Smooth muscle cell (in vitro differentiated cells): Measurements from ENCODE around the gene SMIM43. TPM values are rescaled to one million over a fixed set of nuclear protein-coding genes. Genes with fewer than 3 reads are reported as not detected.

Experiments used
- DNase-seq: peaks from one replicate; lab custom pipeline; 2025; ENCODE audit not compliant: unreplicated experiment; lab: John Stamatoyannopoulos, UW
- H2AFZ ChIP-seq: fragments of 200-600 bp; sonication (generic); 2 replicates; pipeline ENCODE4 v1.6.0; 2016; ENCODE audit warnings: antibody characterized with exemption, low read depth, mild to moderate bottlenecking
- H3F3A ChIP-seq: fragments of 200-600 bp; sonication (generic); 2 replicates; pipeline ENCODE4 v1.6.0; 2017; ENCODE audit warnings: antibody characterized with exemption, low read depth
- H3K27ac ChIP-seq: fragments of 200-600 bp; sonication (generic); 2 replicates; pipeline ENCODE4 v1.5.1; 2016; ENCODE audit warnings: low read depth, mild to moderate bottlenecking
- H3K27me3 ChIP-seq: fragments of 200-600 bp; sonication (generic); 2 replicates; pipeline ENCODE4 v1.6.1; 2016; ENCODE audit warnings: low read depth, mild to moderate bottlenecking
- H3K36me3 ChIP-seq: fragments of 200-600 bp; sonication (generic); 2 replicates; pipeline ENCODE4 v1.5.1; 2016; ENCODE audit warnings: low read depth
- H3K4me1 ChIP-seq: fragments of 200-600 bp; sonication (generic); 2 replicates; pipeline ENCODE4 v1.5.1; 2016; ENCODE audit warnings: low read depth
- H3K4me2 ChIP-seq: fragments of 200-600 bp; sonication (generic); 2 replicates; pipeline ENCODE4 v1.6.0; 2016; ENCODE audit warnings: mild to moderate bottlenecking
- H3K4me3 ChIP-seq: fragments of 200-600 bp; sonication (generic); 2 replicates; pipeline ENCODE4 v1.5.1; 2016; ENCODE audit warnings: mild to moderate bottlenecking
- H3K79me2 ChIP-seq: fragments of 200-600 bp; sonication (generic); 2 replicates; pipeline ENCODE4 v1.6.0; 2016; ENCODE audit warnings: low read depth, mild to moderate bottlenecking
- H3K9ac ChIP-seq: fragments of 200-600 bp; sonication (generic); 2 replicates; pipeline ENCODE4 v1.6.0; 2016; ENCODE audit warnings: low read depth
- H3K9me3 ChIP-seq: fragments of 200-600 bp; sonication (generic); replicated peaks from 2 replicates; pipeline ENCODE4 v1.5.1; 2016; ENCODE audit warnings: low read depth
- H4K20me1 ChIP-seq: fragments of 200-600 bp; sonication (generic); 2 replicates; pipeline ENCODE4 v1.6.0; 2016; ENCODE audit warnings: low read depth
- CTCF ChIP-seq: fragments of 200-600 bp; sonication (generic); IDR thresholded peaks from 2 replicates; pipeline ENCODE4 v1.5.1; 2017; ENCODE audit warnings: borderline replicate concordance, mild to moderate bottlenecking, antibody characterized with exemption; ENCODE audit not compliant: insufficient read depth, poor library complexity, severe bottlenecking
- WGBS: methylation state at CpG from one replicate; pipeline ENCODE4 v1.1.7; 2016; ENCODE audit warnings: low lambda C conversion rate; 5-methylcytosine and 5-hydroxymethylcytosine counted together
- polyA plus RNA-seq: library from polyadenylated mRNA; unstranded; fragments of >200 nt; fragmentation: Nextera tagmentation; extraction: Ambion mirVana; gene quantifications from 2 replicates; pipeline ENCODE4 v1.2.1, GENCODE V29; 2016
- total RNA-seq: library from RNA; depleted of rRNA; stranded (reverse); fragments of >200 nt; gene quantifications from 2 replicates; pipeline ENCODE4 v1.2.3, GENCODE V29; 2014

SMIM43 gene
- total and polyA plus RNA-seq, 2 experiments from 2014 or later: not detected

GRCh38 chr4:121806411-121806810 is 41.4 kb upstream of the SMIM43 start:
- Histone ChIP-seq H3K4me2 (no peak overlapping the region), H3K9ac (no peak overlapping the region), H2AFZ (no peak overlapping the region), H3K27me3 (no peaks in the 10 kb centered on the region), H3K9me3 (no peaks in the 10 kb centered on the region), H3K4me1 (peaks cover 7% of the 10 kb centered on the region), H4K20me1 (no peaks in the 10 kb centered on the region), H3F3A (no peaks in the 10 kb centered on the region), H3K27ac (no peak overlapping the region), H3K79me2 (peaks cover 13% of the 10 kb centered on the region), H3K36me3 (peaks cover 40% of the 10 kb centered on the region), H3K4me3 (no peak overlapping the region)
- DNase-seq: no peak
- 94% methylated on average over 4 of the region's 4 CpGs for WGBS
- TF ChIP-seq CTCF: no peak

DNA sequence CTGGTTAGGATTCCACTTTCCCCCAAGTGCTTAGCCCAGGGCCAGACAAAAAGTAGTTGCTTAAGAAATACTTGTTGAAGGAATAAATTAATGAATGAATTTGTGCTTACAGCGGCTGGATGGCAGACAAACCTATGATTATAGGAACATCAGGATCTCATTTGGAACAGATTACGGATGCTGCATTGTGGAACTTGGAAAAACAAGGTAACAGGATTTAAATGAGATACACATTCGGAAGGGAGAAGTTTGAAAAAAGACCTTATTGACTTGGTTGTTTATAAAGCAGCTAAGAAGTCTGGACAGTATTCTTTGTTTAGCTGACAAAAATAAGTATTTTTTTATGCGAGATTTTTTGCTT is 36.7 kb upstream of the SMIM43 start:
- Histone ChIP-seq H3K9me3 (no peaks in the 10 kb centered on the region), H3K36me3 (peaks cover 18% of the 10 kb centered on the region), H4K20me1 (no peaks in the 10 kb centered on the region), H3K4me1 (peaks cover 7% of the 10 kb centered on the region), H3F3A (no peaks in the 10 kb centered on the region), H3K27ac (peak overlapping the region; percentile 86), H3K27me3 (no peaks in the 10 kb centered on the region), H3K4me3 (peak overlapping the region; percentile 91), H3K4me2 (peak overlapping the region; percentile 91), H3K79me2 (peaks cover 14% of the 10 kb centered on the region), H2AFZ (peak overlapping the region; percentile 100), H3K9ac (peak overlapping the region; percentile 91)
- WGBS: 21% methylated on average over 4 of the region's 4 CpGs
- TF ChIP-seq CTCF: no peak
- DNase-seq: no peak

GRCh38 chr4:121800961-121801714 is 36.2 kb upstream of the SMIM43 start, which contains the start of gene EXOSC9:
Gene EXOSC9 (plus strand): TSS chr4:121801323. CDS start chr4:121801425, 102 bp downstream.
- Histone ChIP-seq H3K36me3 (peaks cover 18% of the 10 kb centered on the region), H3K27me3 (no peaks in the 10 kb centered on the region), H3K9ac (peak within 1 kb of the TSS; percentile 91), H3K4me3 (peak within 1 kb of the TSS; percentile 91), H3F3A (no peaks in the 10 kb centered on the region), H3K9me3 (no peaks in the 10 kb centered on the region), H3K27ac (peak within 1 kb of the TSS; percentile 86), H4K20me1 (no peaks in the 10 kb centered on the region), H3K4me1 (peaks cover 7% of the 10 kb centered on the region), H2AFZ (peak within 1 kb of the TSS; percentile 100), H3K4me2 (peak within 1 kb of the TSS; percentile 91), H3K79me2 (peaks cover 14% of the 10 kb centered on the region)
- DNase-seq: peak; percentile 81
- TF ChIP-seq CTCF: no peak
- 1% methylated on average over 48 of the region's 48 CpGs for WGBS

DNA sequence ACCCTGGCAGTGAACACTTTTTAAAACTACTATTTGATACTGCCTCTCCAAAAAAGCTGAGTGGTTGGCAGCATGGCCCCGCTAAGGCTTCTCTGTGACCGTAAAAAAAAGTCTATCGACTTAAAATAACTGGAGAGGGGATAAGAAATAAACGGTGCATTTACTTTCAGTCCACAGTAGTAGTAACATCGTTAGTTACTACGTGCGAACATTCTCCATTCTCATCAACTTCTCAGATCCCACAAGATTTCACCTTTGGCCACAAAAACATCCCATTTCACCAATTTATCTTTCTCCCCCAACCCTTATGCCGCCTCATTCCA is 35.6 kb upstream of the SMIM43 start:
- Histone ChIP-seq H3K79me2 (peaks cover 14% of the 10 kb centered on the region), H3K27ac (peak overlapping the region; percentile 86), H3K4me3 (peak overlapping the region; percentile 91), H2AFZ (peak overlapping the region; percentile 100), H3K4me1 (peaks cover 7% of the 10 kb centered on the region), H3K27me3 (no peaks in the 10 kb centered on the region), H3K9me3 (no peaks in the 10 kb centered on the region), H3K9ac (peak overlapping the region; percentile 91), H4K20me1 (no peaks in the 10 kb centered on the region), H3F3A (no peaks in the 10 kb centered on the region), H3K36me3 (peaks cover 18% of the 10 kb centered on the region), H3K4me2 (peak overlapping the region; percentile 91)
- DNase-seq: no peak
- WGBS: 79% methylated on average over 8 of the region's 8 CpGs
- no peak for TF ChIP-seq CTCF
